DOHH2 (cell line): Measurements from ENCODE around the gene ING4.

ENCODE experiments used
- EZH2phosphoT487 ChIP-seq: fragments of 200-600 bp; sonication (generic); IDR thresholded peaks from 2 replicates; pipeline ENCODE4 v1.6.1; 2017; ENCODE audit warnings: borderline replicate concordance, mild to moderate bottlenecking, antibody characterized with exemption, low read length, moderate library complexity, mixed read lengths
- TF ChIP-seq, protein P1 (sequence below): fragments of 200-600 bp; sonication (generic); IDR thresholded peaks from one replicate; pipeline ENCODE4 v1.5.1; 2014; ENCODE audit warnings: antibody characterized with exemption, mild to moderate bottlenecking, low read depth, low read length; ENCODE audit not compliant: poor library complexity, severe bottlenecking

DNA sequence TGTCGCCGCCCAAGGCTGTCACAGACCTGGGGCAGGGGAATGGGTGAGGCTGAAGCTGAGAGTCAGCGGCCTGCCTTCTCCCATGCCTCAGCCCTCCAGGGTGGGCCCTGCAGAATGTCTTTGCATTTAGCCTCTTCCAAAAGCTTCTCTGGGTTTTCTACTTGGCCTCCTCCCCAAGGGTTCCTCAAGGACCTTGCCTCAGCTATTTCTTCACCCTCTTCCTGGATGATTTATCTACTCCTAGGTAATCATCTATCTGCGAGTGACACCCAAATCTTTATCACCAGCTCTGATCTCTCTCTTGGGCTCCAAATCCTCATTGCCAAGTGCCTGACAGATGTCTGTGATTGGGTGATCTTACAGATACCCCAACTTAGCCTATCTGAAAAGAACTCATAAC lies 22.4 kb downstream of the ING4 start:
- TF ChIP-seq, protein P1, sequence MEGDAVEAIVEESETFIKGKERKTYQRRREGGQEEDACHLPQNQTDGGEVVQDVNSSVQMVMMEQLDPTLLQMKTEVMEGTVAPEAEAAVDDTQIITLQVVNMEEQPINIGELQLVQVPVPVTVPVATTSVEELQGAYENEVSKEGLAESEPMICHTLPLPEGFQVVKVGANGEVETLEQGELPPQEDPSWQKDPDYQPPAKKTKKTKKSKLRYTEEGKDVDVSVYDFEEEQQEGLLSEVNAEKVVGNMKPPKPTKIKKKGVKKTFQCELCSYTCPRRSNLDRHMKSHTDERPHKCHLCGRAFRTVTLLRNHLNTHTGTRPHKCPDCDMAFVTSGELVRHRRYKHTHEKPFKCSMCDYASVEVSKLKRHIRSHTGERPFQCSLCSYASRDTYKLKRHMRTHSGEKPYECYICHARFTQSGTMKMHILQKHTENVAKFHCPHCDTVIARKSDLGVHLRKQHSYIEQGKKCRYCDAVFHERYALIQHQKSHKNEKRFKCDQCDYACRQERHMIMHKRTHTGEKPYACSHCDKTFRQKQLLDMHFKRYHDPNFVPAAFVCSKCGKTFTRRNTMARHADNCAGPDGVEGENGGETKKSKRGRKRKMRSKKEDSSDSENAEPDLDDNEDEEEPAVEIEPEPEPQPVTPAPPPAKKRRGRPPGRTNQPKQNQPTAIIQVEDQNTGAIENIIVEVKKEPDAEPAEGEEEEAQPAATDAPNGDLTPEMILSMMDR = no peak
- TF ChIP-seq EZH2phosphoT487 = no peak
